H9 (cell line): Measurements from ENCODE around the gene BMPR1A. TPM values are rescaled to one million over a fixed set of nuclear protein-coding genes. Genes with fewer than 3 reads are reported as not detected.

Experiments
- DNase-seq: peaks from one replicate; pipeline ENCODE4 v3.0.0-alpha.2; 2017
- H2AFZ ChIP-seq: one replicate; pipeline ENCODE4 v1.6.1; 2013; ENCODE audit warnings: mild to moderate bottlenecking, low read length, control low read depth, moderate library complexity
- H2AK5ac ChIP-seq: 2 replicates; pipeline ENCODE4 v1.6.1; 2013; ENCODE audit warnings: low read length, control low read depth, mixed read lengths; ENCODE audit not compliant: insufficient read length
- H2BK120ac ChIP-seq: one replicate; pipeline ENCODE4 v1.6.1; 2013; ENCODE audit warnings: low read depth, mild to moderate bottlenecking, low read length, control low read depth, inconsistent platforms; ENCODE audit not compliant: poor library complexity, severe bottlenecking
- H2BK12ac ChIP-seq: 2 replicates; pipeline ENCODE4 v1.6.1; 2013; ENCODE audit warnings: low read length, control low read depth, mixed read lengths, low read depth; ENCODE audit not compliant: insufficient read length
- H2BK15ac ChIP-seq: 2 replicates; pipeline ENCODE4 v1.6.1; 2013; ENCODE audit warnings: low read depth, low read length, control low read depth
- H2BK20ac ChIP-seq: one replicate; pipeline ENCODE4 v1.6.1; 2013; ENCODE audit warnings: low read depth, mild to moderate bottlenecking, low read length, control low read depth, inconsistent platforms; ENCODE audit not compliant: poor library complexity, severe bottlenecking
- H2BK5ac ChIP-seq: 2 replicates; pipeline ENCODE4 v1.6.1; 2013; ENCODE audit warnings: low read length, control low read depth, mixed read lengths; ENCODE audit not compliant: insufficient read length
- H3K14ac ChIP-seq: 2 replicates; pipeline ENCODE4 v1.6.1; 2013; ENCODE audit warnings: low read length, control low read depth; ENCODE audit not compliant: insufficient read depth
- H3K18ac ChIP-seq: 2 replicates; pipeline ENCODE4 v1.6.1; 2013; ENCODE audit warnings: low read depth, mild to moderate bottlenecking, mixed read lengths, low read length, control low read depth; ENCODE audit not compliant: insufficient read length
- H3K23ac ChIP-seq: 2 replicates; pipeline ENCODE4 v1.6.1; 2013; ENCODE audit warnings: low read length, control low read depth, mixed read lengths, low read depth; ENCODE audit not compliant: insufficient read length
- H3K23me2 ChIP-seq: 2 replicates; pipeline ENCODE4 v1.6.1; 2013; ENCODE audit warnings: low read depth, mild to moderate bottlenecking, mixed read lengths, low read length, control low read depth; ENCODE audit not compliant: insufficient read length, poor library complexity, severe bottlenecking
- H3K27ac ChIP-seq: 2 replicates; pipeline ENCODE4 v1.5.1; 2013; ENCODE audit warnings: low read length, control low read depth, mixed read lengths, low read depth; ENCODE audit not compliant: insufficient read length
- H3K27me3 ChIP-seq: 2 replicates; pipeline ENCODE4 v1.6.1; 2013; ENCODE audit warnings: low read length, control low read depth, inconsistent platforms; ENCODE audit not compliant: insufficient read depth
- H3K4ac ChIP-seq: 2 replicates; pipeline ENCODE4 v1.6.1; 2013; ENCODE audit warnings: low read depth, mild to moderate bottlenecking, control low read depth, inconsistent platforms, low read length, moderate library complexity
- H3K4me1 ChIP-seq: 2 replicates; pipeline ENCODE4 v1.6.1; 2013; ENCODE audit warnings: low read length, control low read depth, inconsistent platforms; ENCODE audit not compliant: insufficient read depth
- H3K4me2 ChIP-seq: 2 replicates; pipeline ENCODE4 v1.6.1; 2013; ENCODE audit warnings: low read length, control low read depth, mixed read lengths; ENCODE audit not compliant: insufficient read length, insufficient read depth
- H3K56ac ChIP-seq: 2 replicates; pipeline ENCODE4 v1.6.1; 2013; ENCODE audit warnings: low read depth, mild to moderate bottlenecking, mixed read lengths, low read length, control low read depth; ENCODE audit not compliant: insufficient read length
- H3K79me1 ChIP-seq: 2 replicates; pipeline ENCODE4 v1.6.1; 2013; ENCODE audit warnings: low read depth, mild to moderate bottlenecking, moderate library complexity, low read length, control low read depth, inconsistent platforms; ENCODE audit not compliant: insufficient read depth, poor library complexity, severe bottlenecking
- H3K79me2 ChIP-seq: 2 replicates; pipeline ENCODE4 v1.6.1; 2013; ENCODE audit warnings: low read length, control low read depth, inconsistent platforms; ENCODE audit not compliant: insufficient read depth
- H3K9ac ChIP-seq: 2 replicates; pipeline ENCODE4 v1.6.1; 2013; ENCODE audit warnings: low read length, control low read depth, mixed read lengths; ENCODE audit not compliant: insufficient read length; ENCODE audit errors: extremely low read depth
- H3K9me3 ChIP-seq: one replicate; pipeline ENCODE4 v1.6.1; 2013; ENCODE audit warnings: low read depth, low read length, inconsistent platforms; ENCODE audit not compliant: control insufficient read depth
- H3T11ph ChIP-seq: one replicate; pipeline ENCODE4 v1.6.1; 2013; ENCODE audit warnings: mild to moderate bottlenecking, low read length, control low read depth, inconsistent platforms
- H4K20me1 ChIP-seq: one replicate; pipeline ENCODE4 v1.6.1; 2013; ENCODE audit not compliant: control insufficient read depth, insufficient read length, insufficient read depth
- H4K5ac ChIP-seq: 2 replicates; pipeline ENCODE4 v1.6.1; 2013; ENCODE audit warnings: low read depth, mild to moderate bottlenecking, mixed read lengths, low read length, control low read depth; ENCODE audit not compliant: insufficient read length
- H4K8ac ChIP-seq: replicated peaks from 2 replicates; pipeline ENCODE4 v1.6.1; 2013; ENCODE audit warnings: low read length, control low read depth, mixed read lengths, low read depth; ENCODE audit not compliant: insufficient read length
- H4K91ac ChIP-seq: 2 replicates; pipeline ENCODE4 v1.6.1; 2013; ENCODE audit warnings: low read depth, mild to moderate bottlenecking, moderate library complexity, mixed read lengths, low read length, control low read depth; ENCODE audit not compliant: insufficient read length
- H3K27ac Mint-ChIP-seq, 3 experiments: 2 replicates in 2 of 3; 3 replicates in 1 of 3; pipeline ENCODE4 v1.8.0; 2020 to 2021; ENCODE audit warnings: mixed read lengths in 3 of 3, mild to moderate bottlenecking in 1 of 3, moderate library complexity in 1 of 3
- H3K27me3 Mint-ChIP-seq: 2 replicates; pipeline ENCODE4 v1.8.0; 2021; ENCODE audit warnings: low read depth, mild to moderate bottlenecking, moderate library complexity, mixed read lengths
- H3K36me3 Mint-ChIP-seq, 3 experiments: 2 replicates in 2 of 3; 3 replicates in 1 of 3; pipeline ENCODE4 v1.8.0; 2020 to 2021; ENCODE audit warnings: low read depth in 3 of 3, mixed read lengths in 3 of 3; ENCODE audit not compliant: insufficient read depth in 1 of 3
- H3K4me1 Mint-ChIP-seq, 2 experiments: 2 replicates each; pipeline ENCODE4 v1.8.0; 2020; ENCODE audit warnings: mixed read lengths in 2 of 2
- H3K4me3 Mint-ChIP-seq, 2 experiments: 2 replicates in 1 of 2; 3 replicates in 1 of 2; pipeline ENCODE4 v1.8.0; 2020 to 2021; ENCODE audit warnings: mild to moderate bottlenecking in 2 of 2, mixed read lengths in 2 of 2, moderate library complexity in 1 of 2
- H3K9me3 Mint-ChIP-seq, 2 experiments: 2 replicates in 1 of 2; 3 replicates in 1 of 2; pipeline ENCODE4 v1.8.0; 2020; ENCODE audit warnings: mild to moderate bottlenecking in 2 of 2, mixed read lengths in 2 of 2, moderate library complexity in 1 of 2
- CTCF ChIP-seq: fragments of 200-600 bp; sonication (generic); conservative IDR thresholded peaks from 3 replicates; pipeline ENCODE4 v1.8.0; 2021; ENCODE audit warnings: antibody characterized with exemption, mild to moderate bottlenecking
- WGBS: extraction: QIAGEN DNeasy Blood & Tissue Kit; methylation state at CpG from one replicate; pipeline ENCODE4 v1.1.7; 2013; ENCODE audit warnings: missing lambda C conversion rate, low lambda C conversion rate, mixed read lengths; ENCODE audit not compliant: insufficient read length; ENCODE audit errors: extremely low coverage; 5-methylcytosine and 5-hydroxymethylcytosine counted together
- total RNA-seq: library from RNA; stranded (reverse); gene quantifications from 2 replicates; pipeline ENCODE4 v1.2.1, GENCODE V29; 2021

BMPR1A gene
- total RNA-seq, 1 experiment from 2014 or later = 138 TPM

- no peak overlapping the region for H2BK120ac ChIP-seq
- no peak overlapping the region for H3K9ac ChIP-seq
- no peak overlapping the region for H2BK5ac ChIP-seq
- Mint-ChIP-seq H3K27me3 (no peaks in the 10 kb centered on the region), H3K4me1 (peaks cover 23 to 24% of the 10 kb centered on the region in 2 experiments), H3K9me3 (no peaks in the 10 kb centered on the region), H3K36me3 (peaks cover 1 to 10% (median 2%) of the 10 kb centered on the region in 3 experiments; a peak in 3 of 7 replicates), H3K4me3 (no peak overlapping the region), H3K27ac (no peak overlapping the region)
- H3K56ac ChIP-seq = no peak overlapping the region
- H3T11ph ChIP-seq = no peak overlapping the region
- no peak overlapping the region for H3K18ac ChIP-seq
- no peak for TF ChIP-seq CTCF
- H3K23me2 ChIP-seq = no peaks in the 10 kb centered on the region
- no peak overlapping the region for H2BK12ac ChIP-seq
- H2AFZ ChIP-seq = no peak overlapping the region
- WGBS = no CpG with 5 or more reads among the region's 9 CpGs
- no peak overlapping the region for H2BK15ac ChIP-seq
- H4K20me1 ChIP-seq = peaks cover 4% of the 10 kb centered on the region
- no peaks in the 10 kb centered on the region for H3K27me3 ChIP-seq
- no peak overlapping the region for H3K4ac ChIP-seq
- H3K4me2 ChIP-seq = no peak overlapping the region
- peaks cover 1% of the 10 kb centered on the region; the same call in 1 of the 2 replicates for H3K4me1 ChIP-seq
- H2AK5ac ChIP-seq = no peak overlapping the region
- H4K5ac ChIP-seq = no peak overlapping the region
- H3K27ac ChIP-seq = no peak overlapping the region
- no peak overlapping the region for H3K23ac ChIP-seq
- no peaks in the 10 kb centered on the region for H3K9me3 ChIP-seq
- no peak overlapping the region for H4K91ac ChIP-seq
- DNase-seq = no peak
- H3K79me1 ChIP-seq = no peaks in the 10 kb centered on the region
- H3K14ac ChIP-seq = no peak overlapping the region
- no peak overlapping the region for H2BK20ac ChIP-seq
- H4K8ac ChIP-seq = no peak overlapping the region
- H3K79me2 ChIP-seq = peaks cover 6% of the 10 kb centered on the region; the same call in 1 of the 2 replicates
These were observed 6.6 kb upstream of the BMPR1A start for GRCh38 chr10:86749854-86750253.
